Testis (tissue), 3 donors: Measurements from ENCODE around the gene RPTOR. TPM values are rescaled to one million over a fixed set of nuclear protein-coding genes. Genes with fewer than 3 reads are reported as not detected.

ENCODE experiments used
- DNase-seq: peaks from one replicate; pipeline ENCODE4 v3.0.0-alpha.2; 2019
- H3K27ac ChIP-seq, 2 donors: fragments of 200-600 bp; sonication (generic); one replicate each; pipeline ENCODE4 v1.5.1; 2019
- H3K27me3 ChIP-seq: fragments of 200-600 bp; sonication (generic); one replicate; pipeline ENCODE4 v1.5.1; 2019
- H3K36me3 ChIP-seq: fragments of 200-600 bp; sonication (generic); one replicate; pipeline ENCODE4 v1.5.1; 2017; ENCODE audit warnings: low read depth; ENCODE audit errors: missing control alignments
- H3K4me1 ChIP-seq: fragments of 200-600 bp; sonication (generic); one replicate; pipeline ENCODE4 v1.5.1; 2019
- H3K4me3 ChIP-seq, 2 donors: fragments of 200-600 bp; sonication (generic); one replicate each; pipeline ENCODE4 v1.5.1; 2017 to 2019
- H3K9me3 ChIP-seq: fragments of 200-600 bp; sonication (generic); one replicate; pipeline ENCODE4 v1.5.1; 2017
- POLR2A ChIP-seq: fragments of 450-650 bp; IDR thresholded peaks from one replicate; pipeline ENCODE4 v1.6.1; 2017; ENCODE audit warnings: antibody characterized with exemption, mild to moderate bottlenecking, moderate library complexity
- WGBS, 2 donors: methylation state at CpG; one replicate each; pipeline ENCODE4 v1.1.5; 2018; 5-methylcytosine and 5-hydroxymethylcytosine counted together
- intact Hi-C: fragments of 100-400 bp; cut with DNase I; formaldehyde crosslinking; loops from one replicate; pipeline ENCODE4 v1.15.1; 2023; ENCODE audit warnings: low total_unique reads
- polyA plus RNA-seq: library from polyadenylated mRNA; stranded (reverse); fragments of 350-450 nt; fragmentation: Illumina TruSeq; extraction: RNeasy Lipid Tissue Mini Kit (QIAGEN cat#74804); gene quantifications from one replicate; pipeline ENCODE4 v1.2.3, GENCODE V29; 2014; ENCODE audit warnings: low read depth, low replicate concordance; ENCODE audit not compliant: insufficient read depth
- total RNA-seq, 2 donors: library from RNA; depleted of rRNA; stranded (reverse); fragments of >200 nt; gene quantifications; one replicate each; pipeline ENCODE4 v1.2.3, GENCODE V29; 2016
- TF ChIP-seq, protein P1 (sequence below), 3 experiments: fragments of 450-650 bp in 2 of 3; fragments of 200-600 bp in 1 of 3; sonication (generic) in 1 of 3; IDR thresholded peaks; one replicate each; pipeline ENCODE4 v1.5.1; 2016 to 2019; ENCODE audit warnings: antibody characterized with exemption in 3 of 3, mild to moderate bottlenecking in 2 of 3, moderate library complexity in 1 of 3

Gene RPTOR
- total and polyA plus RNA-seq, 3 donors from 2014 or later = 21.8 to 68.3 (median 56.6) TPM

DNA sequence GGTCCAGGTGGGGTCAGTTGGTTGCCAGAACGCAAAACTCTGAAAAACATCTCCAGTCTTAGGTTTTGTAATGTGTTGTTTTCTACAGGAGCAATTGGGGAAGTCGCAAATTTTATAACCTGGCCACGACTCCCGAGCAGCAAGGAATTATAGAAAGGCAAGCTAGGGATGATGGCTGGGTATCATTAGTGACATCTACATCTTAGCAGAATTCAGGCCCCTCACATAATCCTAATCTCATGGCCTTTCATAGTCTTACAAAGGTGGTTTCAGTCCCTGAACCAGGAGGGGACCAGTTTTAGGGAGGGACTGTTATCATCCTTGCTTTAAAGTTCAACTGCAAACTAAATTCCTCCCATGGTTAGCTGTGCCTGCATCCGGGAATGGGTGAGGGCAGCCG is 117.9 kb downstream of the RPTOR start:
- WGBS, 2 donors = 67 to 77% methylated on average over 6 of the region's 6 CpGs
- intact Hi-C loops = no loop called here
- DNase-seq = no peak

DNA sequence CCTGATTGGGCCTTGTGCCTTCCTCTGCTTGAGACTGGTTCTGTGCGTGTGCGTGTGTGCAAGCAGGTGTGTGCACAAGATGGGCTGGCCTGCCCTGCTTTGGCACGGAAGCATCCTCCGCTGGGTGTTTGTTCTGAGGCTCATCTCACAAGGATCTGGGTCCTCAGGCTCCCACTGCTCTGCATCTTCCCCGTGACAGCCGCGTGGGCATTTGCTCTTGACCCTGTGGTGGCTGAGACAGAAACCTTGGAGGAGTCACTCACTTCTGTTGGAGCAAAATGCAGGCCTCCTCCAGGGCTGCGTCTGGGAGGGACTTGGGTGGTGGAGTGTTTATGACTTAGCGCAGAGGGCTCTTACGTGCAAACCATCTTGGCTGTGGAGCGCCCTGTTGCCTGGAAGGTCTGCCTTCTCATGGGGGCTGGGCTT is 119.2 kb downstream of the RPTOR start:
- intact Hi-C loops = no loop called here
- Histone ChIP-seq H3K4me3 (no peak overlapping the region), H3K27ac (no peak overlapping the region), H3K27me3 (no peaks in the 10 kb centered on the region), H3K36me3 (no peaks in the 10 kb centered on the region), H3K9me3 (no peaks in the 10 kb centered on the region), H3K4me1 (peaks cover 8% of the 10 kb centered on the region)
- WGBS, 2 donors = 68 to 85% methylated on average over 9 to 11 of the region's 11 CpGs
- no peak for DNase-seq
- TF ChIP-seq, protein P1, sequence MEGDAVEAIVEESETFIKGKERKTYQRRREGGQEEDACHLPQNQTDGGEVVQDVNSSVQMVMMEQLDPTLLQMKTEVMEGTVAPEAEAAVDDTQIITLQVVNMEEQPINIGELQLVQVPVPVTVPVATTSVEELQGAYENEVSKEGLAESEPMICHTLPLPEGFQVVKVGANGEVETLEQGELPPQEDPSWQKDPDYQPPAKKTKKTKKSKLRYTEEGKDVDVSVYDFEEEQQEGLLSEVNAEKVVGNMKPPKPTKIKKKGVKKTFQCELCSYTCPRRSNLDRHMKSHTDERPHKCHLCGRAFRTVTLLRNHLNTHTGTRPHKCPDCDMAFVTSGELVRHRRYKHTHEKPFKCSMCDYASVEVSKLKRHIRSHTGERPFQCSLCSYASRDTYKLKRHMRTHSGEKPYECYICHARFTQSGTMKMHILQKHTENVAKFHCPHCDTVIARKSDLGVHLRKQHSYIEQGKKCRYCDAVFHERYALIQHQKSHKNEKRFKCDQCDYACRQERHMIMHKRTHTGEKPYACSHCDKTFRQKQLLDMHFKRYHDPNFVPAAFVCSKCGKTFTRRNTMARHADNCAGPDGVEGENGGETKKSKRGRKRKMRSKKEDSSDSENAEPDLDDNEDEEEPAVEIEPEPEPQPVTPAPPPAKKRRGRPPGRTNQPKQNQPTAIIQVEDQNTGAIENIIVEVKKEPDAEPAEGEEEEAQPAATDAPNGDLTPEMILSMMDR (IDR thresholded peaks at IDR 0.05) = no peak
- TF ChIP-seq POLR2A = no peak

More for the DNA sequence above, 117.9 kb downstream of the RPTOR start:
- Histone ChIP-seq H3K27ac (no peak overlapping the region), H3K27me3 (no peaks in the 10 kb centered on the region), H3K9me3 (no peaks in the 10 kb centered on the region), H3K36me3 (no peaks in the 10 kb centered on the region), H3K4me1 (peaks cover 8% of the 10 kb centered on the region), H3K4me3 (no peak overlapping the region)
- TF ChIP-seq, protein P1 (IDR thresholded peaks at IDR 0.05) = no peak
- no peak for TF ChIP-seq POLR2A

DNA sequence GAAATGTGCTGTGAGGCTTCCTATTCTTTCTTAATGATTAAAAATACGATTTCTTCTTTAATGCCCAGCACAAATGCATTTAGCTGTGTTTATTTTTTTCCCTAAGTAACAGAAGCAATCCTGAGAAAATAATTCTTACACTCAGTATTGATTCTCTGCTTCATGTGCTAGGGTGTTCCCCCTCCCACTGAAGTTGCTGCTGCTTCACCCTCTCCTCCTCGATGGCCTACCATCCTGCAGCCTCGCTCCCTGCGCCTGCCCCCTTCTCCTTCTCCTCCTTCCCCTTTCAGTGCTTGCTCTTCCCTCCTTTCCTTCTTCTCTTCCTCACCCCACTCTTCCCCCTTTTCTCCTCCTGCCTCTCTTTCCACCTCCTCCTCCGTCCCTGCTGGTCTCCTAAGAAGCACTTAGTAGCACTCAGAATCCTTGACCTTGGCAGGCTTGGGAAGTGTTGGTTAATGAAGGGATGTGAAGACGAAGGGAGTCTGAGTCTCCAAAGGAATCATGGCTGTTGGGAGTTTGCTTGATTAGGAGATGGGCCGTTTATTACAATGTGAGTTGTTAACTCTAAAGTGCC is 119.7 kb downstream of the RPTOR start:
- Histone ChIP-seq H3K4me3 (no peak overlapping the region), H3K36me3 (no peaks in the 10 kb centered on the region), H3K4me1 (peaks cover 8% of the 10 kb centered on the region), H3K9me3 (no peaks in the 10 kb centered on the region), H3K27me3 (no peaks in the 10 kb centered on the region), H3K27ac (no peak overlapping the region)
- intact Hi-C loops = no loop called here
- 44 to 51% methylated on average over 7 of the region's 7 CpGs for WGBS, 2 donors
- TF ChIP-seq, protein P1 (IDR thresholded peaks at IDR 0.05) = no peak
- no peak for TF ChIP-seq POLR2A
- DNase-seq = no peak

DNA sequence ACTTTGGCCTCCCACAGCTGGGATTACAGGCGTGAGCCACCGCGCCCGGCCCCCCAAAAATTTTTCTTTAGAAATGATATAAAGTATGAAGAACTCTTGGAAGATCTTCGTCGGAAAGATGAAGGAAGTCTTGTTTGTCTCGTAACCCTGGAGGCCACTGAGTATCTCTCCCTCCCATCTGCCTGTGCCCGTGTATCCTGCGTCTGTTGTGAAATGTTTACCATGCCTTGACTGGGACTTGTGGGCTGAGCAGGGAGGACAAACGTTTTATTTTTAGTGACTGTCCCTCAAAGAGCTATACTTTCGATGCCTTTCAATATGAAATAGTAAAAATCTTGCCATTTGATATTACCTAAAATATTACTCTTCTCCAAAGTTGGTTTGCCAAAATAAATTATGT is 121.2 kb downstream of the RPTOR start:
- Histone ChIP-seq H3K27me3 (no peaks in the 10 kb centered on the region), H3K27ac (no peak overlapping the region), H3K36me3 (no peaks in the 10 kb centered on the region), H3K4me3 (no peak overlapping the region), H3K9me3 (no peaks in the 10 kb centered on the region), H3K4me1 (peaks cover 9% of the 10 kb centered on the region)
- no peak for DNase-seq
- TF ChIP-seq POLR2A = no peak
- TF ChIP-seq, protein P1 (IDR thresholded peaks at IDR 0.05) = no peak
- intact Hi-C loops = no loop called here
- WGBS, 2 donors = 85 to 90% methylated on average over 11 of the region's 11 CpGs

DNA sequence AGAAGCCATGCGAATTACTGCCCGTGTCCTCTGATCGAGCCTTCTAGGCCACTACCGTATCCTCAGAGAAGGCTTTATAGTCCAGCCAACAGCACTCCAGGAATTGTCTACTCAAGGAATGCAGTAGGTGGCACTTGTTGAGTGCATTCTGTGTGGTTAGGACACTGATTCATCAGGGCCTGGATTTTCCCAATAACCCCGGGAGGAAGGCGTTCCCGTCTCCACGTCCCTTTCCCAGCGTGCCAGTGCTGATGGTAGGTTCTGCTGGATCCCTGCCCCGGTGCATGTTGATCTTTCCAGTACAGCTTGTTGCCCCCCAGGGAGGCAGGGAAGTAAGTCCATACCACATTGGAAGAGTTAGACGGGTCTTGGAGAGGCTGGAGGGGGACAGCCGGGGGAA is 122.2 kb downstream of the RPTOR start:
- TF ChIP-seq POLR2A = no peak
- TF ChIP-seq, protein P1 (IDR thresholded peaks at IDR 0.05) = no peak
- DNase-seq = no peak
- H3K4me1 ChIP-seq = peaks cover 18% of the 10 kb centered on the region
- 91 to 94% methylated on average over 7 to 12 of the region's 12 CpGs for WGBS, 2 donors
- no peaks in the 10 kb centered on the region for H3K9me3 ChIP-seq
- H3K27ac ChIP-seq = no peak overlapping the region
- no peaks in the 10 kb centered on the region for H3K27me3 ChIP-seq
- no peaks in the 10 kb centered on the region for H3K36me3 ChIP-seq
- intact Hi-C loops = no loop called here
- no peak overlapping the region for H3K4me3 ChIP-seq
